Gastroesophageal sphincter (tissue), 4 donors: ENCODE data around the gene PDLIM5. TPM values are rescaled to one million over a fixed set of nuclear protein-coding genes. Genes with fewer than 3 reads are reported as not detected.
"Not testable (repeated sequence)": the region's sequence is repeated elsewhere in the genome, so short reads cannot be mapped to it uniquely, and the experiment has no call there.

ENCODE experiments used
- ATAC-seq: fragments of 150-250 bp; one replicate; pipeline ENCODE4 v1.9.1; 2016; ENCODE audit warnings: mild to moderate bottlenecking, moderate library complexity
- H3K27ac ChIP-seq, 4 donors: fragments of 200-600 bp; sonication (generic) in 3 of 4; 1 replicate in 3 of 4; 2 replicates in 1 of 4; pipeline ENCODE4 v1.5.1; 2016 to 2019
- H3K27me3 ChIP-seq: fragments of 200-600 bp; sonication (generic); one replicate; pipeline ENCODE4 v1.5.1; 2019
- H3K36me3 ChIP-seq, 2 donors: fragments of 200-600 bp; sonication (generic); one replicate each; pipeline ENCODE4 v1.5.1; 2019; ENCODE audit warnings: control low read depth in 1 of 2
- H3K4me1 ChIP-seq, 3 donors: fragments of 200-600 bp; sonication (generic); 1 replicate in 2 of 3; 2 replicates in 1 of 3; pipeline ENCODE4 v1.5.1; 2016 to 2019; ENCODE audit warnings: control low read depth in 2 of 3
- H3K4me3 ChIP-seq, 2 donors: fragments of 200-600 bp; sonication (generic); one replicate each; pipeline ENCODE4 v1.5.1; 2019; ENCODE audit warnings: mild to moderate bottlenecking in 1 of 2, moderate library complexity in 1 of 2
- H3K9me3 ChIP-seq, 3 donors: fragments of 200-600 bp; sonication (generic); one replicate each; pipeline ENCODE4 v1.5.1; 2017 to 2019; ENCODE audit warnings: control low read depth in 2 of 3
- CTCF ChIP-seq, 4 experiments: fragments of 200-600 bp in 2 of 4; fragments of 450-650 bp in 2 of 4; sonication (generic) in 1 of 4; IDR thresholded peaks; one replicate each; pipeline ENCODE4 v1.5.1; 2017 to 2019; ENCODE audit warnings: antibody characterized with exemption in 4 of 4, mild to moderate bottlenecking in 2 of 4, moderate library complexity in 2 of 4
- EP300 ChIP-seq: sonication (generic); formaldehyde crosslinking; IDR thresholded peaks from one replicate; pipeline ENCODE4 v1.6.1; 2017; ENCODE audit warnings: antibody characterized with exemption, mild to moderate bottlenecking
- POLR2A ChIP-seq, 2 donors: fragments of 450-650 bp; IDR thresholded peaks; one replicate each; pipeline ENCODE4 v1.6.1; 2017; ENCODE audit warnings: antibody characterized with exemption in 2 of 2, mild to moderate bottlenecking in 2 of 2, moderate library complexity in 1 of 2
- POLR2AphosphoS5 ChIP-seq: sonication (generic); formaldehyde crosslinking; IDR thresholded peaks from one replicate; pipeline ENCODE4 v1.6.1; 2017; ENCODE audit warnings: antibody characterized with exemption
- WGBS, 2 donors: methylation state at CpG; one replicate each; pipeline ENCODE4 v1.1.5; 2018; ENCODE audit warnings: low coverage in 1 of 2; 5-methylcytosine and 5-hydroxymethylcytosine counted together
- total RNA-seq, 4 donors: library from RNA; depleted of rRNA; stranded (reverse); fragments of >200 nt; gene quantifications; one replicate each; pipeline ENCODE4 v1.1.0, GENCODE V29; 2016

Gene PDLIM5
- total RNA-seq, 4 donors from 2014 or later: 100 to 223 (median 175) TPM

- H3K27ac ChIP-seq: peak overlapping the region in 1 of 4 donors; percentile 20
These were observed 25.5 kb downstream of the PDLIM5 start for GRCh38 chr4:94477227-94477626.

GRCh38 chr4:94478805-94479204 is 27.1 kb downstream of the PDLIM5 start:
- peaks cover 0 to 81% (median 6%) of the 10 kb centered on the region in 3 donors for H3K4me1 ChIP-seq
- H3K9me3 ChIP-seq, H3K27me3 ChIP-seq, ATAC-seq, H3K36me3 ChIP-seq, H3K4me3 ChIP-seq, H3K27ac ChIP-seq: not testable (repeated sequence)
- WGBS, 2 donors: 17 to 76% methylated on average over 1 to 3 of the region's 3 CpGs

More at GRCh38 chr4:94477227-94477626, 25.5 kb downstream of the PDLIM5 start:
- TF ChIP-seq EP300 (no peak), CTCF (IDR thresholded peaks at IDR 0.05) (no peak)
- no peak for ATAC-seq
- Histone ChIP-seq H3K9me3 (no peaks in the 10 kb centered on the region), H3K4me1 (peaks cover 0 to 82% (median 6%) of the 10 kb centered on the region in 3 donors), H3K36me3 (no peaks in the 10 kb centered on the region), H3K4me3 (no peak overlapping the region), H3K27me3 (no peaks in the 10 kb centered on the region)
- 12 to 25% methylated on average over 1 to 2 of the region's 2 CpGs for WGBS, 2 donors

DNA sequence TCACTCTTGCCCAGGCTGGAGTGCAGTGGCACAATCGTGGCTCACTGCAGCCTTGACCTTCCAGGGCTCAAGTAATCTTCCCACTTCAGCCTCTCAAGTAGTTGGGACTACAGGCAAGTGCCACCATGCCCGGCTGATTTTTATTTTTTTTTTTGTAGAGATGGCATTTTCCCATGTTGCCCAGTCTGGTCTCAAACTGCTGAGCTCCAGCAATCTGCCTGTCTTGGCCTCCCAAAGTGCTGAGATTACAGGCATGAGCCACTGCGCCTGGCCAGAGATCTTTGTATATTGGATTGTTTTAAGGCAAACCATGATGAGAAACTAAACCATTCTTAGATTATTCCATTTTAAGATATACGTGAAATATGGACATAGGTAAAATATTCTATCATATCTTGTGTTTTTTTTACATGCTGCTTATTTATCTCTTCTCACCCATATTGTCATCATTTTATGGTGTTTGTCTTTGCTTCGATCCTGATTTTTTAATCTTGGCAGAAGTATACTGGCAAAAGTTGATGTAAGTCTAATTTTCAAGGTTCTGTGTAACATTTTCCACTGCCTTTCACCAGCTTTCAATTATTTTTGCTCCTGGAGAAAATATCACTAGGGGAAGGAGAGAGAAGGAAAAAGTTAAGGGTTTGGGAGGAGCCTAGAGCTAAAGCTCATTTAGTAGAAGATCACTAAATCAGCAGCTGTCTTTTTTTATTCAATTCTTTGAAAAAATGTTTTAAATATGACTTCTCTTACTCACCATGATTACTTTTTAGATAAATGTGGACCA is 27.8 kb downstream of the PDLIM5 start:
- TF ChIP-seq POLR2AphosphoS5 (no peak), CTCF (IDR thresholded peaks at IDR 0.05) (no peak), POLR2A (IDR thresholded peaks at IDR 0.05) (no peak), EP300 (no peak)
- Histone ChIP-seq H3K36me3 (no peaks in the 10 kb centered on the region), H3K27ac (peak overlapping the region in 1 of 4 donors; percentile 7), H3K4me1 (peaks cover 0 to 79% (median 6%) of the 10 kb centered on the region in 3 donors), H3K27me3 (no peaks in the 10 kb centered on the region), H3K9me3 (no peaks in the 10 kb centered on the region), H3K4me3 (no peak overlapping the region)
- ATAC-seq: no peak
- 46 to 74% methylated on average over 3 to 4 of the region's 5 CpGs for WGBS, 2 donors

DNA sequence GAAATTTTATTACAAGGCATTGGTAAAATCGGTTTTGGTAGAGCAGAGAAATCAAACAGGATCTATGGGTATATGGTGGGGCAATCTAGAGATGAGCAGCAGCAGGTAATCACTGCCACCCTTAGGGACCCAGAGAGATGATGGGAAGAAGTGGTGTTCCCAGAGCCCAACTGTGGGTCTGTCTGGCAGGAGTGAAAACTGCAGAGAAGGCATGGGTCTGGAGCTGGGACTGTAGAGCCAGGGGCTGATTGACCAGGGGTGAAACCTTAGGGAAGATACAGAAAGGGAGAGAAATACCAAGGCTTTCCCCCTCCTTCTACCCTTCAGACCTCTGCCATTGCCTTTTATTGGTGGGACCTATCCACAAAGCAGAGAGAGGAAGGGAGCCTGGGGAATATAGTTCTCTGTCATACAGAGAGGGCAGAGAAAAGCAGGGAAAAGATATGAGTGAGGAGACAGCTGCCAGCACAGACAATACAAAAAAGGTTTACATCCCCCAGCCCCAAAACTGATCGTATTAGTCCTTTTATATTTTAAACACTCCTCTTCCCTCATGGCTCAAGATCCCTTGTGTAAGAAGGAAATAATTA is 28.7 kb downstream of the PDLIM5 start:
- WGBS, 2 donors: 61 to 69% methylated on average over 2 of the region's 2 CpGs
- ATAC-seq: no peak
- Histone ChIP-seq H3K27ac (peak overlapping the region in 1 of 4 donors; percentile 16), H3K27me3 (no peaks in the 10 kb centered on the region), H3K4me1 (peaks cover 0 to 76% (median 6%) of the 10 kb centered on the region in 3 donors), H3K36me3 (no peaks in the 10 kb centered on the region), H3K9me3 (no peaks in the 10 kb centered on the region), H3K4me3 (no peak overlapping the region)
- no peak for TF ChIP-seq CTCF (IDR thresholded peaks at IDR 0.05)
- no peak for TF ChIP-seq EP300
- no peak for TF ChIP-seq POLR2A (IDR thresholded peaks at IDR 0.05)
- no peak for TF ChIP-seq POLR2AphosphoS5

- no peak for TF ChIP-seq POLR2A (IDR thresholded peaks at IDR 0.05)
- TF ChIP-seq EP300: no peak
- no peak for TF ChIP-seq CTCF (IDR thresholded peaks at IDR 0.05)
- Histone ChIP-seq H3K4me3 (no peak overlapping the region), H3K27me3 (no peaks in the 10 kb centered on the region), H3K36me3 (no peaks in the 10 kb centered on the region), H3K4me1 (peaks cover 3 to 76% (median 9%) of the 10 kb centered on the region in 3 donors), H3K27ac (no peak overlapping the region), H3K9me3 (no peaks in the 10 kb centered on the region)
- WGBS, 2 donors: 86 to 90% methylated on average over 4 of the region's 4 CpGs
- ATAC-seq: no peak
These were observed 32.2 kb downstream of the PDLIM5 start for GRCh38 chr4:94483895-94484294.
